HEK293T (cell line): ENCODE results near the gene ADAMTS17.

Source experiments
- CTCF ChIA-PET: fragments of 350-600 bp; formaldehyde crosslinking; extraction: SDS; loops from one replicate; lab custom pipeline; 2021; ENCODE audit warnings: antibody characterized with exemption, inconsistent platforms; lab: Yijun Ruan, JAX
- POLR2A ChIA-PET: fragments of 350-600 bp; formaldehyde crosslinking; extraction: SDS; loops from one replicate; lab custom pipeline; 2020; ENCODE audit warnings: antibody characterized with exemption, inconsistent platforms; lab: Yijun Ruan, JAX
- DNase-seq: peaks from one replicate; pipeline ENCODE4 v3.0.0; 2012; ENCODE audit warnings: mixed read lengths; ENCODE audit errors: extremely low spot score
- ARNT ChIP-seq: fragments of 450-650 bp; IDR thresholded peaks from 2 replicates; pipeline ENCODE4 v1.6.1; 2017; ENCODE audit warnings: mild to moderate bottlenecking
- BHLHE40 ChIP-seq: fragments of 450-650 bp; IDR thresholded peaks from 2 replicates; pipeline ENCODE4 v1.6.1; 2016; ENCODE audit warnings: mild to moderate bottlenecking, moderate library complexity, borderline replicate concordance
- CTBP1 ChIP-seq: fragments of 450-650 bp; IDR thresholded peaks from 2 replicates; pipeline ENCODE4 v1.6.1; 2016; ENCODE audit warnings: borderline replicate concordance
- ELF4 ChIP-seq: fragments of 450-650 bp; IDR thresholded peaks from 2 replicates; pipeline ENCODE4 v1.6.1; 2017; ENCODE audit warnings: antibody characterized with exemption
- FOXA1 ChIP-seq: fragments of 450-650 bp; IDR thresholded peaks from 2 replicates; pipeline ENCODE4 v1.6.1; 2016; ENCODE audit warnings: mild to moderate bottlenecking
- FOXK2 ChIP-seq: fragments of 450-650 bp; IDR thresholded peaks from 2 replicates; pipeline ENCODE4 v1.6.1; 2016; ENCODE audit warnings: mild to moderate bottlenecking
- FOXM1 ChIP-seq: fragments of 450-650 bp; IDR thresholded peaks from 2 replicates; pipeline ENCODE4 v1.6.1; 2017; ENCODE audit warnings: mild to moderate bottlenecking, borderline replicate concordance
- HDGF ChIP-seq: fragments of 450-650 bp; IDR thresholded peaks from 2 replicates; pipeline ENCODE4 v1.6.1; 2017; ENCODE audit warnings: antibody characterized with exemption, borderline replicate concordance
- L3MBTL2 ChIP-seq: fragments of 450-650 bp; conservative IDR thresholded peaks from 2 replicates; pipeline ENCODE4 v1.6.1; 2016; ENCODE audit warnings: mild to moderate bottlenecking
- LEF1 ChIP-seq: fragments of 450-650 bp; IDR thresholded peaks from 2 replicates; pipeline ENCODE4 v1.6.1; 2017; ENCODE audit warnings: mild to moderate bottlenecking, borderline replicate concordance
- NFRKB ChIP-seq: fragments of 450-650 bp; IDR thresholded peaks from 2 replicates; pipeline ENCODE4 v1.6.1; 2016; ENCODE audit warnings: mild to moderate bottlenecking, moderate library complexity
- SP1 ChIP-seq: fragments of 450-650 bp; IDR thresholded peaks from 2 replicates; pipeline ENCODE4 v1.6.1; 2017
- SUZ12 ChIP-seq: fragments of 450-650 bp; IDR thresholded peaks from 2 replicates; pipeline ENCODE4 v1.6.1; 2016; ENCODE audit warnings: mild to moderate bottlenecking
- TARDBP ChIP-seq: fragments of 450-650 bp; IDR thresholded peaks from 2 replicates; pipeline ENCODE4 v1.6.1; 2016
- ZNF384 ChIP-seq: fragments of 450-650 bp; IDR thresholded peaks from 2 replicates; pipeline ENCODE4 v1.6.1; 2016
- TF ChIP-seq, protein P1 (sequence below): fragments of 450-650 bp; IDR thresholded peaks from 2 replicates; pipeline ENCODE4 v1.6.1; 2016

The ADAMTS17 gene

DNA sequence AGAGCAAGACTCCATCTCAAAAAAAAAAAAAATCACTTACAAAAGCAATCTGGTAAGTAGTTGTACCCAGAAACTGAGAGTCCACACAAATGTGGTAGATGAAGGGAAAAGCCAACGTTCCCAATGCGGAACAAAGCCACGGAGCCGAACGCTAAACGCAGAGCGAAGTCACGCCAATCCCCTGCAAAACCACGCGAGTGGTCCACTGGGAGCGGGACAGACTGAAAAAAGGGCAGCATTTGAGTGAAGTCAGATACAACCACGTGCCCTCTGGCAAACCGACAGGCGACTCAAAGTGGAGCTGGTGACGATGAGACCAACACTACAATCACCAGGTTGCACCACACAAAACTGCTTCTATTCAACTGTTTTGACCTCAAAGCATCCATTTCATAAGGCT, 362.4 kb downstream of the ADAMTS17 start:
- no peak for TF ChIP-seq L3MBTL2
- no peak for TF ChIP-seq FOXK2
- TF ChIP-seq ZNF384 = no peak
- no peak for TF ChIP-seq NFRKB
- TF ChIP-seq FOXM1 = no peak
- ChIA-PET POLR2A (no interaction called here), CTCF (no interaction called here)
- DNase-seq = no peak

DNA sequence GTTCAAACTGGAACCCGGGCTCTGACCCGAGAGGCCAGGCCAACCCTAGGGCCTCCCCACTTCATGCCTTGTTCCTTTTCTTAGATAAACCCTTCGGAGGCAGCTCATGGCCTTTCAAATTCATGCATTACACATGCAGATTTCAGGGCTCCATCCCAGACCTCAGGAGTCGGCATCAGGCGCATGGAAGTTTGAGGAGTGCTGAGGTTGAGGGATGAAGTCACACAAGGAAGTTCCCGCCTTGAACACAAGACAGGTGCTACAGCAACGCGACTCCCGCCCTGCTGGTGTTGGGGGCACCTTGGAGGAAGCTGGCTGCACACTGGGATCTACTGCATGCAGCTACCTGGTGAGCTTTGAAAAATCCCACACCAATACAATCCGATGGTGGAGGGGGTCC, 363.3 kb downstream of the ADAMTS17 start:
- ChIA-PET POLR2A (no interaction called here), CTCF (no interaction called here)
- no peak for TF ChIP-seq ARNT
- no peak for DNase-seq

DNA sequence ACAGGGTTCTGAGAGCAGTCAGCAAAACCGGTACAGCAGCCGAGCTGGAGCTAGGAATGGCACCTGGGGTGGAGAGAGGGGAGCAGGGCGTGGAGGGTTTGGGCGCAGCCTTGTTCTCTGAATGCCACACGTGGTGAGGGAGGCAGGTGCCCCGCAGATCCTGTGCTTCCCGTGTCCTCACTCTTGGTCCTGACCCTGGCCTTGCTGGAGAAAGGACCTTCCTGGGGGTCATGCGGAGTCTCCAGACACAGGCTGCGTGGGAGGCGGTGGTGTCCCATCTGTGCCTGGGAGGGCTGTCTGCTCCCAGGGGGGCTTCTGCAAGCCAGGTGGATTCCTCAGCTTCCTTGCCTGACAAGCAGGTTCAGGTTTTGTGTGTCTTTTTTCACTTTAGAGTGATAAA, 363.8 kb downstream of the ADAMTS17 start:
- ChIA-PET POLR2A (no interaction called here), CTCF (no interaction called here)
- DNase-seq = no peak
- TF ChIP-seq HDGF (no peak), SUZ12 (no peak), FOXA1 (no peak), L3MBTL2 (no peak), SP1 (no peak), BHLHE40 (no peak), NFRKB (no peak), FOXM1 (no peak), FOXK2 (no peak)
- TF ChIP-seq, protein P1, sequence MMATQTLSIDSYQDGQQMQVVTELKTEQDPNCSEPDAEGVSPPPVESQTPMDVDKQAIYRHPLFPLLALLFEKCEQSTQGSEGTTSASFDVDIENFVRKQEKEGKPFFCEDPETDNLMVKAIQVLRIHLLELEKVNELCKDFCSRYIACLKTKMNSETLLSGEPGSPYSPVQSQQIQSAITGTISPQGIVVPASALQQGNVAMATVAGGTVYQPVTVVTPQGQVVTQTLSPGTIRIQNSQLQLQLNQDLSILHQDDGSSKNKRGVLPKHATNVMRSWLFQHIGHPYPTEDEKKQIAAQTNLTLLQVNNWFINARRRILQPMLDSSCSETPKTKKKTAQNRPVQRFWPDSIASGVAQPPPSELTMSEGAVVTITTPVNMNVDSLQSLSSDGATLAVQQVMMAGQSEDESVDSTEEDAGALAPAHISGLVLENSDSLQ = no peak

DNA sequence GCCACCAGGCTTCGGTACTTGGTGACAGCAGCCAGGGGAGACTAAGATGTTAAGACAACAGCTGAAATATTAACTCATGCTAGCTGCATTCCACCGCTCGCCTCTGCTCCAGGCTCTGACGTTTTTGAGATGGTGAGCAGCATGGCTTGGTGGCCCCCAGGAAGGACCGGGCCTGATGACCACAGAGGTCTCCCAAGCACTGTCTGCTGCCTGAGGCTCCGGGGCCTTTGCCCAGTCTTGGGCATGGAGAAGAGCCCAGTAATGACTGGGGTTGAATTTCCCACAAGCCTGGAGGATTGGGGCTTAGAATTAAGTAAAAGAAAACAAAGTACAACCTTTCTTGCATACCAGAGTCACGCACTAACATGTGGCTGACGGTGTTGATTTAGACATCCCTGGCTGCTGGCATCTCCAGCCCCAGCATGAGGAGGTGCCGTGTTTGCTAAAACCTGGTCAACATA, 364.9 kb downstream of the ADAMTS17 start:
- no peak for DNase-seq
- POLR2A ChIA-PET = no interaction called here
- CTCF ChIA-PET = no interaction called here
- TF ChIP-seq BHLHE40 (no peak), ARNT (no peak), HDGF (no peak), FOXA1 (no peak), ELF4 (no peak), SUZ12 (no peak), TARDBP (no peak), CTBP1 (no peak), FOXM1 (no peak), L3MBTL2 (no peak), ZNF384 (no peak), LEF1 (no peak), NFRKB (no peak), FOXK2 (no peak), SP1 (no peak)
- TF ChIP-seq, protein P1 = no peak

DNA sequence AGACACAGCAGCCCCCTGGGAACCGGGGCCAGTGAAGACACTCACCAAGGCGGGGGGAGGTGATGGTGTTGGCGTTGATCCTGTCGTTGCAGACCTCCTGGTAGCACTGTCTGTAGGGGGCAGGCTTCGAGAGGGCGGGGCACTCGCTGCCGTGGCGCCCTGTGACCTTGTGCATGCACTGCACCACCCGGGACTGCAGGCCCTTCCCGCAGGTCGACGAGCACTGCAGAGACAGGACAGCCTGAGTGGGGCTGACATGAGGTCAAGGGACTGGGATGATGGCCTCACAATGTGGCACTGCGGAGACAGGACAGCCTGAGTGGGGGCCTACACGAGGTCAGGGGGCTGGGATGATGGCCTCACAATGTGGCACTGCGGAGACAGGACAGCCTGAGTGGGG, 365.8 kb downstream of the ADAMTS17 start:
- ChIA-PET CTCF (no interaction called here), POLR2A (no interaction called here)
- TF ChIP-seq ELF4 (no peak), FOXA1 (no peak), BHLHE40 (no peak), TARDBP (no peak), LEF1 (no peak), L3MBTL2 (no peak), FOXM1 (no peak), CTBP1 (no peak), HDGF (no peak), FOXK2 (no peak), SP1 (no peak), SUZ12 (no peak), ZNF384 (no peak), ARNT (no peak), NFRKB (no peak)
- TF ChIP-seq, protein P1 = no peak
- no peak for DNase-seq

DNA sequence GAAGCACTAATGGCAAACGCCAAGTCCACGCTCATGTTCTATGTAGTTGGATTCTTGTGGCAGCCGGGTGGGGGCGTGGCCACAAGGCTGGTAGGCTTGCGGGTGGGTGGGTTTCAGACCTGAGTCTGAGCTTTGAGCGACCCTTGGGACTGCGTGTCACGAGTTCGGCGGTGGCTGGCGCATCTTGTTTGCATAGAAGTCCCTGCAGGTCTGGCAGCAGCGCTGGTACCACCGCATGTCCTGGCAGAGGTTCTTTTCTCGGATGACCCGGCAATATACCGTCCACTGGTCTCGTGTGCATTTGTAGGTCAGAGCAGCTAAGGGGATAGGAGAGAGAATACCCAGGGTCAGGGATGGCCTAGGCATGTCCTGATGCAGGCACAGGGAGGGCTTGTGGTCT, 367.5 kb downstream of the ADAMTS17 start:
- POLR2A ChIA-PET = no interaction called here
- CTCF ChIA-PET = interaction anchor here (0.7 kb wide), 1 partner anchor 283 kb away, joined by 4 read pairs; no protein-coding TSS in a partner anchor
- DNase-seq = no peak
- no peak for TF ChIP-seq HDGF
- no peak for TF ChIP-seq ZNF384
- no peak for TF ChIP-seq SP1

DNA sequence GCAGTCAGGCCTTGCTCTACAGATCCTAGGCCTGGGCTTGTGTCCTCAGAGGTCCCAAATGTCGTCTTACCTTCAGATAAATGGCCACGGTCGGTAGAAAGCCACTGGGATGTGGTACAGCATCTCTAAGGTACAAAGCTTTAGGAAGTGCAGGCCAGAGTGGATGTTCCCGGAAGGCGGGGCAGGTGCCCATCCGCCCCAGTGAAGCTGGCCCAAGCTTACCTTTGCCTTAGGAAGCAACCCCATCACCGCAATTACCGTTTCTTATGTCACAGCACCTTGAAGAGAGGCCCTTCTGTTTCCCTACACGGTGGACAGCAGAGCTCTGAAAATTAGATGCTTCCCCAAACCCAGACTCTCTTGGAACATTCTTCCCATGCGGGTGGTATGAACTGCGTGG, 368.4 kb downstream of the ADAMTS17 start:
- TF ChIP-seq CTBP1 (no peak), ARNT (no peak), ZNF384 (no peak), FOXA1 (no peak), FOXK2 (no peak), ELF4 (no peak), L3MBTL2 (no peak), BHLHE40 (no peak), SUZ12 (no peak), TARDBP (no peak), HDGF (no peak), LEF1 (no peak), FOXM1 (no peak), SP1 (no peak), NFRKB (no peak)
- TF ChIP-seq, protein P1 = no peak
- CTCF ChIA-PET = no interaction called here

More for the DNA sequence above, 368.4 kb downstream of the ADAMTS17 start:
- DNase-seq = no peak
- POLR2A ChIA-PET = no interaction called here
